Choroid plexus epithelial cell (primary cell): ENCODE measurements around the gene OAF.

Source experiments
- DNase-seq: peaks from one replicate; pipeline ENCODE4 v3.0.0-alpha.2; 2010; ENCODE audit warnings: low read depth
- H3K4me3 ChIP-seq: 2 replicates; pipeline ENCODE4 v1.5.1; 2011; ENCODE audit warnings: low read depth, mild to moderate bottlenecking, control low read depth, low read length, moderate library complexity
- CTCF ChIP-seq: conservative IDR thresholded peaks from 2 replicates; pipeline ENCODE4 v1.5.1; 2011; ENCODE audit warnings: low read depth, mild to moderate bottlenecking, control low read depth, inconsistent platforms, low read length, moderate library complexity

Gene OAF

GRCh38 chr11:120217941-120218694, 7.3 kb downstream of the OAF start:
- H3K4me3 ChIP-seq: no peak overlapping the region
- no peak for DNase-seq
- TF ChIP-seq CTCF: no peak

GRCh38 chr11:120218695-120219033, 7.8 kb downstream of the OAF start:
- DNase-seq: no peak
- TF ChIP-seq CTCF: no peak
- no peak overlapping the region for H3K4me3 ChIP-seq

GRCh38 chr11:120219232-120219937, 8.6 kb downstream of the OAF start:
- DNase-seq: no peak
- TF ChIP-seq CTCF: no peak
- H3K4me3 ChIP-seq: no peak overlapping the region

- DNase-seq: no peak
- TF ChIP-seq CTCF: no peak
- no peak overlapping the region for H3K4me3 ChIP-seq
Measured at GRCh38 chr11:120219938-120220746, 9.3 kb downstream of the OAF start.

- no peak for TF ChIP-seq CTCF
- DNase-seq: no peak
- H3K4me3 ChIP-seq: no peak overlapping the region
Measured at GRCh38 chr11:120220747-120221037, 9.9 kb downstream of the OAF start.

- no peak for TF ChIP-seq CTCF
- no peak overlapping the region for H3K4me3 ChIP-seq
- no peak for DNase-seq
Measured at GRCh38 chr11:120221115-120221752, 10.4 kb downstream of the OAF start.
